SH-SY5Y (cell line): Measurements from ENCODE around the gene MSANTD4.

Experiments used
- GATA2 ChIP-seq: IDR thresholded peaks from 2 replicates; pipeline ENCODE4 v1.6.1; 2011; ENCODE audit warnings: mild to moderate bottlenecking, low read depth, low read length
- GATA3 ChIP-seq: IDR thresholded peaks from 2 replicates; pipeline ENCODE4 v1.6.1; 2011; ENCODE audit warnings: low read depth, mild to moderate bottlenecking, low read length, moderate library complexity

MSANTD4 gene

GRCh38 chr11:106030609-106031008 is 8.6 kb upstream of the MSANTD4 start:
- TF ChIP-seq GATA2 (no peak), GATA3 (no peak)

GRCh38 chr11:106022795-106023275 is 795 bp upstream of the MSANTD4 start:
- TF ChIP-seq GATA2, result no peak
- no peak for TF ChIP-seq GATA3

- no peak for TF ChIP-seq GATA2
- no peak for TF ChIP-seq GATA3
These were observed 666 bp downstream of the MSANTD4 start for GRCh38 chr11:106021181-106021966.

GRCh38 chr11:106017093-106017492 is 4.9 kb downstream of the MSANTD4 start:
- no peak for TF ChIP-seq GATA3
- no peak for TF ChIP-seq GATA2

GRCh38 chr11:106015066-106015465 is 7.0 kb downstream of the MSANTD4 start:
- TF ChIP-seq GATA3, result no peak
- TF ChIP-seq GATA2, result no peak

- TF ChIP-seq GATA2 (no peak), GATA3 (no peak)
These were observed 7.4 kb downstream of the MSANTD4 start for GRCh38 chr11:106014620-106015019.

- TF ChIP-seq GATA2, result no peak
- no peak for TF ChIP-seq GATA3
These were observed 8.0 kb downstream of the MSANTD4 start for GRCh38 chr11:106014035-106014434.

- no peak for TF ChIP-seq GATA3
- TF ChIP-seq GATA2, result no peak
These were observed 9.3 kb downstream of the MSANTD4 start for GRCh38 chr11:106012744-106013143.

- TF ChIP-seq GATA3 (no peak), GATA2 (no peak)
These were observed 10.6 kb downstream of the MSANTD4 start for GRCh38 chr11:106011481-106011880.

GRCh38 chr11:106001304-106002012 is 20.6 kb downstream of the MSANTD4 start:
- TF ChIP-seq GATA2 (no peak), GATA3 (no peak)

- TF ChIP-seq GATA3 (no peak), GATA2 (no peak)
These were observed 30.2 kb downstream of the MSANTD4 start for GRCh38 chr11:105991888-105992287.

GRCh38 chr11:105989124-105989523 is 32.9 kb downstream of the MSANTD4 start:
- TF ChIP-seq GATA3 (no peak), GATA2 (no peak)

- TF ChIP-seq GATA3 (no peak), GATA2 (no peak)
These were observed 33.8 kb downstream of the MSANTD4 start for GRCh38 chr11:105988197-105988596.

GRCh38 chr11:105986554-105986953 is 35.5 kb downstream of the MSANTD4 start:
- TF ChIP-seq GATA2 (no peak), GATA3 (no peak)
